Peyer's patch (tissue), 4 donors: ENCODE measurements around the gene CT55. TPM values are rescaled to one million over a fixed set of nuclear protein-coding genes. Genes with fewer than 3 reads are reported as not detected.
A peak's percentile ranks its signal among the peaks of the same experiment; 100 is the strongest.
"Not testable (repeated sequence)": the region's sequence is repeated elsewhere in the genome, so short reads cannot be mapped to it uniquely, and the experiment has no call there.

ENCODE experiments used
- DNase-seq, 3 donors: peaks; one replicate each; pipeline ENCODE4 v3.0.0-alpha.2; 2017 to 2019
- H3K27ac ChIP-seq, 4 donors: fragments of 200-600 bp; sonication (generic); one replicate each; pipeline ENCODE4 v1.5.1; 2016 to 2019
- H3K27me3 ChIP-seq, 2 donors: fragments of 200-600 bp; sonication (generic); one replicate each; pipeline ENCODE4 v1.5.1; 2019
- H3K36me3 ChIP-seq, 3 donors: fragments of 200-600 bp; sonication (generic); one replicate each; pipeline ENCODE4 v1.5.1; 2016 to 2019
- H3K4me1 ChIP-seq, 4 donors: fragments of 200-600 bp; sonication (generic); one replicate each; pipeline ENCODE4 v1.5.1; 2016 to 2019
- H3K4me3 ChIP-seq, 4 donors: fragments of 200-600 bp; sonication (generic); 1 replicate in 3 of 4; 2 replicates in 1 of 4; pipeline ENCODE4 v1.5.1; 2016 to 2019; ENCODE audit warnings: mild to moderate bottlenecking in 1 of 4
- H3K9me3 ChIP-seq, 4 donors: fragments of 200-600 bp; sonication (generic); one replicate each; pipeline ENCODE4 v1.5.1; 2016 to 2019; ENCODE audit warnings: mild to moderate bottlenecking in 1 of 4
- POLR2A ChIP-seq, 2 donors: fragments of 450-650 bp; IDR thresholded peaks; one replicate each; pipeline ENCODE4 v1.5.1; 2017; ENCODE audit warnings: antibody characterized with exemption in 2 of 2, mild to moderate bottlenecking in 2 of 2, moderate library complexity in 2 of 2
- total RNA-seq, 4 donors: library from RNA; depleted of rRNA; stranded (reverse); fragments of >200 nt; gene quantifications; one replicate each; pipeline ENCODE4 v1.1.0, GENCODE V29; 2016
- TF ChIP-seq, protein P1 (sequence below), 6 experiments: fragments of 450-650 bp in 4 of 6; fragments of 200-600 bp in 2 of 6; sonication (generic) in 1 of 6; IDR thresholded peaks; one replicate each; pipeline ENCODE4 v1.5.1; 2017 to 2019; ENCODE audit warnings: antibody characterized with exemption in 6 of 6, mild to moderate bottlenecking in 3 of 6, moderate library complexity in 1 of 6

The CT55 gene
- total RNA-seq, 4 donors from 2014 or later: not detected

DNA sequence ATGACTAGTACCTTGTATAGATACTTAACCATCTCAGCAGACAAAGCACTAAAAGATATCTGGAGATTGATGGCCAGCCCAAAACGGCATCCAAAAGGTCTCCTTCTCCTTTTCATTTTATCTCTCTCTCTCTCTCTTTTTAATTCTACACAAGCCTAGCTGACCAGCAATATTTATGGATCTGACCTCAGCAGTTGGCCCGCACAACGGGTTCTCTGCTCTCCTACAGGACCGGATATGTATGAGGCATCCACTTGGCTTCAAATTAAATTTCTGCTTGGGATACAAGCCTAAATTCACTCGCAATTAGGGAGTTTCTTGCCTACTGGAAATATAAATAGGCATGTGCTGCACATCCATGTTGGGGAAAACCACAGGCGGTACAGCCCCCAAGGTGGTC is 22.5 kb upstream of the CT55 start:
- H3K9me3 ChIP-seq: no peaks in the 10 kb centered on the region
- TF ChIP-seq, protein P1, sequence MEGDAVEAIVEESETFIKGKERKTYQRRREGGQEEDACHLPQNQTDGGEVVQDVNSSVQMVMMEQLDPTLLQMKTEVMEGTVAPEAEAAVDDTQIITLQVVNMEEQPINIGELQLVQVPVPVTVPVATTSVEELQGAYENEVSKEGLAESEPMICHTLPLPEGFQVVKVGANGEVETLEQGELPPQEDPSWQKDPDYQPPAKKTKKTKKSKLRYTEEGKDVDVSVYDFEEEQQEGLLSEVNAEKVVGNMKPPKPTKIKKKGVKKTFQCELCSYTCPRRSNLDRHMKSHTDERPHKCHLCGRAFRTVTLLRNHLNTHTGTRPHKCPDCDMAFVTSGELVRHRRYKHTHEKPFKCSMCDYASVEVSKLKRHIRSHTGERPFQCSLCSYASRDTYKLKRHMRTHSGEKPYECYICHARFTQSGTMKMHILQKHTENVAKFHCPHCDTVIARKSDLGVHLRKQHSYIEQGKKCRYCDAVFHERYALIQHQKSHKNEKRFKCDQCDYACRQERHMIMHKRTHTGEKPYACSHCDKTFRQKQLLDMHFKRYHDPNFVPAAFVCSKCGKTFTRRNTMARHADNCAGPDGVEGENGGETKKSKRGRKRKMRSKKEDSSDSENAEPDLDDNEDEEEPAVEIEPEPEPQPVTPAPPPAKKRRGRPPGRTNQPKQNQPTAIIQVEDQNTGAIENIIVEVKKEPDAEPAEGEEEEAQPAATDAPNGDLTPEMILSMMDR (IDR thresholded peaks at IDR 0.05): no peak
- no peak for TF ChIP-seq POLR2A (IDR thresholded peaks at IDR 0.05)
- no peaks in the 10 kb centered on the region for H3K36me3 ChIP-seq

DNA sequence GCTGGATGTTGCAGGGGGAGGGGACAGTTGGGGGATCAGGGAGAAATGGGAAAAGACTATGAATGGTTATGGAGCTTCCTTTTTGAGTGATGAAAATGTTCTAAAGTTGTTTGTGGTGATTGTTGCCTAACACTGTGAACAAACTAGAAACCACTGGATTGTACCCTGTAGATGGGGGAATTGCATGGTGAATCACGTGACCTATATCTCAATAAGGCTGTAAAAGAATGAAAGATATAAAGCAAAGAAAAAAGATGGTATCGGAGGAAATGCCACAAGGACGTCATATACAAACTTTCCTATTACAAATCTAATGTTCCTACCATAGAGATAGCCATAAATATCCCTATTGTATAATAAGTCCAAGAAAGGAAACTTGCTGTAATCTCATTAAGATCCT is 20.6 kb upstream of the CT55 start:
- Histone ChIP-seq H3K4me3 (no peak overlapping the region), H3K27ac (no peak overlapping the region), H3K27me3 (no peaks in the 10 kb centered on the region), H3K4me1 (no peaks in the 10 kb centered on the region), H3K9me3 (no peaks in the 10 kb centered on the region), H3K36me3 (no peaks in the 10 kb centered on the region)
- DNase-seq: no peak
- TF ChIP-seq, protein P1 (IDR thresholded peaks at IDR 0.05): no peak
- no peak for TF ChIP-seq POLR2A (IDR thresholded peaks at IDR 0.05)

More for the DNA sequence above, 22.5 kb upstream of the CT55 start:
- Histone ChIP-seq H3K4me3 (no peak overlapping the region), H3K27ac (no peak overlapping the region), H3K27me3 (no peaks in the 10 kb centered on the region), H3K4me1 (no peaks in the 10 kb centered on the region)
- no peak for DNase-seq

DNA sequence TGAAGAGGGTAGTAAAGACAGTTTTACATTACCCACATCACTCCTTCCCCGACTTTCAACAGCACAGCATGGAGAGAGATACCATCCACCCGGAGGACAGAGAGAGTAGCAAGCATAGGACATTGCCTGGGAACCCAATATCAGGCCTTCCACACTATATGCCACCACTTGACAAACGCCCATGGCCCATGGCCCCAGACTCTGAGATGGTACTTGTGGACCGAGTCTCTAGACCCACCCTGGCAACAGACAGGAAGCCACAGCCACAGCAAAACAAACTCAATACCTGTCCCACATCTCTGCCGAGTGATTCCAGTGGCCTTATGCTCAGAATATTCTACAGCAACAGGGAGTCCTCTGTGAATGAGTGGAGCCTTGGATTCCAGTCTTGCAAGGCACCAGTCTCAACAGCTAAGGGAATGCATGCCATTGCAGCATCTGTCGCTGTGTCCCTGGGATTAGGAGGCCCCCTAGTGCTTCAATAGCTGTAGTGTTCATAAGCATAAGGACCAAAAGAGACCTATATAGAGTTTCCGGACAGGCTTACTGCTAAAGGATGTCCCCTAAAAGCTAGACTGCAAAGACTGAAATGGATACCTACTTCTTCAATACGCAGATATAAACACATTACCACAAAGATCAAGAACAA is 14.7 kb upstream of the CT55 start:
- Histone ChIP-seq H3K27me3 (no peaks in the 10 kb centered on the region), H3K9me3 (no peaks in the 10 kb centered on the region), H3K4me3 (no peak overlapping the region), H3K27ac (no peak overlapping the region), H3K4me1 (no peaks in the 10 kb centered on the region), H3K36me3 (no peaks in the 10 kb centered on the region)
- no peak for DNase-seq
- no peak for TF ChIP-seq POLR2A (IDR thresholded peaks at IDR 0.05)
- TF ChIP-seq, protein P1 (IDR thresholded peaks at IDR 0.05): peak in 4 of 6 experiments; percentile 17 to 46 (median 34)

DNA sequence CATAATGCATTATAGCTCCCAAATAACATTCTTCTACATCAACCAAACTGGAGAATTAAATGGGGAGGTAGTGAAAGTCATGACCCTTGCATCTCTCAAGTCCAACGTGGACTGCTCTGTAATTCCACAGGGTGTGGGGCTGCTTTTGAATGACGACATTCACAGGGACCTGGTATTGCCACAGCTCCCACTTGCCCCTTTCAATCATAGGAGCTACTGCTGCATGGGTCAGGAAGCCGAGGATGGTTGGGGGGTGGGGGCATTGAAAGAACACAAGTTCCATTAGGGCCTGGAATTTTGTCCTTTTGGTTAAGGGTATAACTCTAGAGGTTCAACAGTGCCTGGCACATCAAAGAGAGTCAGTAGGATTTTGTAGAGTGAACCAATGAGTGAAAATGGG is 7.4 kb upstream of the CT55 start:
- Histone ChIP-seq H3K27me3 (no peaks in the 10 kb centered on the region), H3K4me1 (no peaks in the 10 kb centered on the region), H3K9me3 (no peaks in the 10 kb centered on the region), H3K27ac (no peak overlapping the region), H3K36me3 (no peaks in the 10 kb centered on the region), H3K4me3 (no peak overlapping the region)
- TF ChIP-seq POLR2A (IDR thresholded peaks at IDR 0.05): no peak
- TF ChIP-seq, protein P1 (IDR thresholded peaks at IDR 0.05): no peak
- no peak for DNase-seq

DNA sequence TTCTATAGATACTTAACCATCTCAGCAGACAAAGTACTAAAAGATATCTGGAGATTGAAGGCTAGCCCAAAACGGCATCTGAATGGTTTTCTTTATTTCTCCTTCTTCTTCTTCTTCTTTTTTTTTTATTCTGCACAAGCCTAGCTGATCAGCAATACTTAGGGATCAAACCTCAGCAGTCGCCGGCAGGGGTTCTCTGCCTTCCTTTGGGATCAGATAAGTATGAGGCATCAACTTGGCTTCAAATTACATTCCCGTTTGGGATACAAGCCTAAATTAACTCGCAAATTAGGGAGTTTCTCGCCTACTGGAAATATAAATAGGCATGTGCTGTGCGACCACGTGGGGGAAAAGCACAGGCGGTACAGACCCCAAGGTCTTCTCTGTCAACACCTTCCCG is 730 bp downstream of the CT55 start:
- no peaks in the 10 kb centered on the region for H3K27me3 ChIP-seq
- H3K9me3 ChIP-seq: no peaks in the 10 kb centered on the region
- TF ChIP-seq, protein P1 (IDR thresholded peaks at IDR 0.05): no peak
- TF ChIP-seq POLR2A (IDR thresholded peaks at IDR 0.05): no peak
- no peaks in the 10 kb centered on the region for H3K36me3 ChIP-seq
- H3K4me3 ChIP-seq: no peak overlapping the region
- H3K4me1 ChIP-seq: no peaks in the 10 kb centered on the region
- no peak for DNase-seq
- H3K27ac ChIP-seq: no peak overlapping the region

DNA sequence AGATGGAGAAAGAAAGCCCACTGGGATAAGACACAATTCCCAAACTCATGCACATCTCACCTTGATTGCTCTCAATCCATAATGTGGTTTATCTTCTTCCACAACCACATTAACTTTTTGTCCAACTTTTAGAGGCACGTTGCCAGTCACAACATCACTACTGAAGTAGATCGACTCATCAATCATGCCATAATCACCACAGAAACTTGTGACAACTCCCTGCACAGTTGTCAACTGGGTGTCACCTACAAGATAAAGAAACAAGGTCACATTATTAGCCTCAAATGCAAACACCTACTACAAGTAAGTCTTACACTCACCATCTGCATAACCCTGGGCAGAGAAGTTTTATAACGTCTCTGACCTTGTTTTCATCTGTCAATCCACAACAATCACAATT is 1.7 kb downstream of the CT55 start:
- not testable (repeated sequence) for H3K9me3 ChIP-seq, H3K36me3 ChIP-seq, H3K27ac ChIP-seq, H3K27me3 ChIP-seq, H3K4me3 ChIP-seq, DNase-seq, H3K4me1 ChIP-seq
